ENCODE measurements around the gene ACTG1.
"Not testable (repeated sequence)": the region's sequence is repeated elsewhere in the genome, so short reads cannot be mapped to it uniquely, and the experiment has no call there.

Gene ACTG1

GRCh38 chr17:81532490-81533287, 20.1 kb upstream of the ACTG1 start:
- DNase-seq (ENCODE audit: low read depth in 2 of 2): no peak

- not testable (repeated sequence) for DNase-seq (ENCODE audit: low read depth in 2 of 2)
Observed at GRCh38 chr17:81531998-81532404, 19.4 kb upstream of the ACTG1 start.

GRCh38 chr17:81531013-81531412, 18.4 kb upstream of the ACTG1 start:
- DNase-seq (ENCODE audit: low read depth in 2 of 2): not testable (repeated sequence)

- DNase-seq (ENCODE audit: low read depth in 2 of 2): no peak
Observed at GRCh38 chr17:81529437-81529803, 16.8 kb upstream of the ACTG1 start.

- DNase-seq (ENCODE audit: low read depth in 2 of 2): no peak
Observed at GRCh38 chr17:81528651-81529436, 16.2 kb upstream of the ACTG1 start.

GRCh38 chr17:81528384-81528650, 15.7 kb upstream of the ACTG1 start:
- no peak for DNase-seq (ENCODE audit: low read depth in 2 of 2)

GRCh38 chr17:81527591-81528383, 15.2 kb upstream of the ACTG1 start, which contains the start of gene FSCN2:
FSCN2 (plus strand) TSS chr17:81528377; CDS start chr17:81528532, 155 bp downstream.
- no peak for DNase-seq (ENCODE audit: low read depth in 2 of 2)

GRCh38 chr17:81526662-81527571, 14.3 kb upstream of the ACTG1 start:
- no peak for DNase-seq (ENCODE audit: low read depth in 2 of 2)

- DNase-seq (ENCODE audit: low read depth in 2 of 2): no peak
Observed at GRCh38 chr17:81524865-81525159, 12.2 kb upstream of the ACTG1 start.

GRCh38 chr17:81524039-81524864, 11.7 kb upstream of the ACTG1 start:
- DNase-seq (ENCODE audit: low read depth in 2 of 2): no peak

GRCh38 chr17:81523402-81524038, 10.9 kb upstream of the ACTG1 start:
- no peak for DNase-seq (ENCODE audit: low read depth in 2 of 2)

- no peak for DNase-seq (ENCODE audit: low read depth in 2 of 2)
Observed at GRCh38 chr17:81522491-81523401, 10.1 kb upstream of the ACTG1 start.

GRCh38 chr17:81520021-81520901, 7.7 kb upstream of the ACTG1 start:
- no peak for DNase-seq (ENCODE audit: low read depth in 2 of 2)

GRCh38 chr17:81519284-81520020, 6.9 kb upstream of the ACTG1 start:
- no peak for DNase-seq (ENCODE audit: low read depth in 2 of 2)

GRCh38 chr17:81518785-81519283, 6.2 kb upstream of the ACTG1 start:
- no peak for DNase-seq (ENCODE audit: low read depth in 2 of 2)

GRCh38 chr17:81518113-81518784, 5.7 kb upstream of the ACTG1 start:
- no peak for DNase-seq (ENCODE audit: low read depth in 2 of 2)

All from fibroblast of skin of left biceps (primary cell).